H1 (cell line): Measurements from ENCODE around the gene AKR1B1. TPM values are rescaled to one million over a fixed set of nuclear protein-coding genes. Genes with fewer than 3 reads are reported as not detected.

ENCODE experiments used
- EP300 ChIP-seq, 2 experiments: IDR thresholded peaks; 1 replicate in 1 of 2; 2 replicates in 1 of 2; pipeline ENCODE4 v1.6.1; 2011 to 2012; ENCODE audit warnings: low read depth in 2 of 2, low read length in 2 of 2, mild to moderate bottlenecking in 2 of 2, borderline replicate concordance in 1 of 2, inconsistent platforms in 1 of 2, moderate library complexity in 1 of 2
- MAFK ChIP-seq: IDR thresholded peaks from 2 replicates; pipeline ENCODE4 v1.6.1; 2012; ENCODE audit warnings: low read depth, mild to moderate bottlenecking, improper control_type of control experiment, low read length
- POU5F1 ChIP-seq: IDR thresholded peaks from 2 replicates; pipeline ENCODE4 v1.6.1; 2011; ENCODE audit warnings: low read depth, mild to moderate bottlenecking, low read length, moderate library complexity
- polyA plus RNA-seq, 7 experiments: library from polyadenylated mRNA; depleted of rRNA in 3 of 7; stranded (reverse) in 5 of 7; unstranded in 2 of 7; fragments of >200 nt in 5 of 7; fragments of 200-250 nt in 2 of 7; gene quantifications; 1 replicate in 5 of 7; 2 replicates in 1 of 7; 4 replicates in 1 of 7; pipeline versions ENCODE4 v1.2.1 to v1.2.3, GENCODE V29; 2011 to 2013; ENCODE audit warnings: missing spikeins in 2 of 7, mixed read lengths in 2 of 7
- total RNA-seq: library from RNA; stranded (reverse); fragmentation: NEBNext Ultra II Directional; extraction: Animal tissue kit (Norgen Biotek cat#: 25700); gene quantifications from 2 replicates; pipeline ENCODE4 v1.2.1, GENCODE V29; 2021

Gene AKR1B1
- total and polyA plus RNA-seq, 2 of the 8 experiments (the other 6 are each of a cell fraction or from before 2014, with no cell fraction given): 195 to 273 TPM

DNA sequence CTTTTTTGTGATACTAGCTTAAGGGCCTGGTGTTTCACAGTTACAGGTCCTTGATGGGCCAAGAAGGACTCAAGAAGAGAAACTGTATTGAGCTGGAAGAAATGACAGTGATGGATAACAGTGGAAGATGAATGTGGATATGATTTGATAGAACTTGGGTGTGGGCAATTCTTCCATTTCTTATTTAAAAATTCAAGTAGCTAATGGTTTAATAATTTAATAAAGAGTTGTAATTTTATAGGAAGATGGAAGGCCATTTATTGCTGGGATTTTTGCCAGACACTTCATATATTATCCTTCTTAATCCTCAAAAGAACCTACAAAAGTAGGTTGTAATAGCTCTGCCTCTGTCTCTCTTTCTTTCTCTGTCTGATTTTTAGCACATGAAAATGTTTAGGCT, 21.3 kb upstream of the AKR1B1 start (continued):
- TF ChIP-seq EP300 (IDR thresholded peaks at IDR 0.05; ENCODE audit: borderline replicate concordance in 1 of 2, low read depth in 2 of 2, low read length in 2 of 2): no peak
- no peak for TF ChIP-seq POU5F1
- no peak for TF ChIP-seq MAFK
- TF ChIP-seq, all 59 proteins: peak for 0
